OCI-LY7 (cell line): Measurements from ENCODE around the gene FRMD3.

Source experiments
- CTCF ChIP-seq: fragments of 200-600 bp; sonication (generic); conservative IDR thresholded peaks from 2 replicates; pipeline ENCODE4 v1.5.1; 2014; ENCODE audit warnings: mild to moderate bottlenecking, antibody characterized with exemption, low read length, moderate library complexity, mixed read lengths
- EZH2phosphoT487 ChIP-seq: fragments of 200-600 bp; sonication (generic); IDR thresholded peaks from 2 replicates; pipeline ENCODE4 v1.6.1; 2018; ENCODE audit warnings: low read depth, borderline replicate concordance, mild to moderate bottlenecking, mixed run types, antibody characterized with exemption, low read length, moderate library complexity, mixed read lengths

DNA sequence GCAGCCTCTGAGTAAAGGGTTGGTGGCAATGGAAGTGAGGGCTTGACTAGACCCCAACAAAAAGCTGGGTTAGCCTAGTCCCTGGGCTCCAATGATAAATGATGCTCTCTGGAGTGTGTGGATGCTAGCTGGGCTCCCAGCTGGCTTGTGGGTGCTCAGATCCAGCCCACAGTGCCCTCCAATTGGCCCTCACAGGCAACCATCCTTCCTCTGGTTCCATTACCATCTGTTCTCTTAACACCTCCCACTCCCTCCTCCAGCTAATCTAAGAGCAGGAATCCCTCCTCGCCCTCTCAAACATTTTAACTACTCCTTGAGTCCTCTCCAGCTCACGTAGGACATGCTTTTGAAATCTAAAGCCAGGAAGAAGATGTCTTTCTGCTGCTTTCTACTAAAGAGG is 25.2 kb upstream of the FRMD3 start:
- no peak for TF ChIP-seq EZH2phosphoT487
- no peak for TF ChIP-seq CTCF
